Brain microvascular endothelial cell (primary cell): Measurements from ENCODE around the gene POLR3K.

Source experiments
- DNase-seq: peaks from one replicate; pipeline ENCODE4 v3.0.0-alpha.2; 2020
- H3K27ac ChIP-seq: fragments of 250-450 bp; sonication (Bioruptor Pico); 2 replicates; pipeline ENCODE4 v1.5.1; 2020; ENCODE audit warnings: mild to moderate bottlenecking, moderate library complexity
- H3K27me3 ChIP-seq: fragments of 250-450 bp; sonication (Bioruptor Pico); replicated peaks from 2 replicates; pipeline ENCODE4 v1.5.1; 2020; ENCODE audit warnings: mild to moderate bottlenecking
- H3K36me3 ChIP-seq: fragments of 250-450 bp; sonication (Bioruptor Pico); replicated peaks from 2 replicates; pipeline ENCODE4 v1.5.1; 2020; ENCODE audit warnings: mild to moderate bottlenecking
- H3K4me3 ChIP-seq: 2 replicates; pipeline ENCODE4 v1.5.1; 2011; ENCODE audit warnings: low read depth, mild to moderate bottlenecking, control low read depth, low read length, moderate library complexity
- in situ Hi-C: cut with HindIII; loops from 2 replicates; pipeline ENCODE4 v1.10.0; 2017; ENCODE audit warnings: low sequenced_read_pairs, low pct_ligation_motif_present
- TF ChIP-seq, protein P1 (sequence below): IDR thresholded peaks from 2 replicates; pipeline ENCODE4 v1.5.1; 2011; ENCODE audit warnings: low read depth, mild to moderate bottlenecking, moderate library complexity, low read length, control low read depth, inconsistent platforms; ENCODE audit errors: missing control alignments

Gene POLR3K

DNA sequence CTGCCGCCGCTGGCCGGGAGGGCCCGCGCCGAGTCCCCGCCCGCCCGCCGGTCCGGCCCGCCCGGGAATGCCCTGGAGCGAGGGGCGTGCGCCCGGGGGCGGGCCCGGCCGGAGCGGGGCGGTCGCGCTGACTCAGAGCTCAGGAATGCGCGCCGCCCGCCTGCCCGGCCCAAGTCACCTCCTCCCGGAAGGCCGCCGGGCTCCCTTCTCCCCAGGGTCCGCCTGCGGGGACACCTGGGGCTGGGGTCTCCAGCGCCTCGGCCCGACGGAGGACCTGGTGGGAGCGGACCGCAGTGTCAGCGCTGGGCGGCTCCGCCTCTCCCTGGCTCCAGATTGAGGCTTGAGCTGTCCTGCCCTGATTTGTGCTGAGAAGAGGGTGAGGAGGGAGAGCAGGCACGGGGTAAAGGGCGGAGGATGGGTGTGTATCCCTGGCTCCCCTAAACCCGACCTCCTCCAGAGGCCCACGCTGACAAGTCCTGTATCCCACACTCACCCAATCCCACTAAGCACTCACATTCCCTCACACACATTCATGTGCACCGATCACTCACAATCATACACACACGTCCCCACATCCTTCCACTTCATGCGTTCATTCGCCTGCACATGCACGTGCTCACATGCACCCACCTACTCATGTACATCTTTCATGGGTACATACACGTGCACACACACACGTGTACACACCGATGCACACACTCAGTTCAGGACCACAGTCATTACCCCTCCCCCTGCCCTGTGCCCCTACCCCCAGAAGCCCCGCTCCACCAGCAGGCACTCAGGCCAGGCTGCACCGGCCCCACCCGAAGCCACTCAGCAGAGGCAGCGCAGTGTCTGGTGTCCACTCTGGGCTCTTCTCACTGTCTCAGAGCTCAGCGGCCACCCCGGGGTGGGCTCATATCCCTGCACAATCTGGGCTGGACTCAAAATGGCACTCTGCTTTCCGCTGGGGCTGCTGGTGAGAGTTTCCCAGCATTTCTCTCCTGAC, 19.4 kb upstream of the POLR3K start, which contains the start of gene RHBDF1:
Gene RHBDF1 (minus strand): TSS at position 71 of the 988 bp plus-strand sequence. CDS start 7,616 bp downstream, outside the sequence.
- in situ Hi-C loops: no loop called here
- Histone ChIP-seq H3K27ac (peak within 1 kb of the TSS; percentile 50), H3K36me3 (no peaks in the 10 kb centered on the region), H3K27me3 (no peaks in the 10 kb centered on the region), H3K4me3 (peak within 1 kb of the TSS; percentile 75)
- DNase-seq: no peak
- TF ChIP-seq, protein P1, sequence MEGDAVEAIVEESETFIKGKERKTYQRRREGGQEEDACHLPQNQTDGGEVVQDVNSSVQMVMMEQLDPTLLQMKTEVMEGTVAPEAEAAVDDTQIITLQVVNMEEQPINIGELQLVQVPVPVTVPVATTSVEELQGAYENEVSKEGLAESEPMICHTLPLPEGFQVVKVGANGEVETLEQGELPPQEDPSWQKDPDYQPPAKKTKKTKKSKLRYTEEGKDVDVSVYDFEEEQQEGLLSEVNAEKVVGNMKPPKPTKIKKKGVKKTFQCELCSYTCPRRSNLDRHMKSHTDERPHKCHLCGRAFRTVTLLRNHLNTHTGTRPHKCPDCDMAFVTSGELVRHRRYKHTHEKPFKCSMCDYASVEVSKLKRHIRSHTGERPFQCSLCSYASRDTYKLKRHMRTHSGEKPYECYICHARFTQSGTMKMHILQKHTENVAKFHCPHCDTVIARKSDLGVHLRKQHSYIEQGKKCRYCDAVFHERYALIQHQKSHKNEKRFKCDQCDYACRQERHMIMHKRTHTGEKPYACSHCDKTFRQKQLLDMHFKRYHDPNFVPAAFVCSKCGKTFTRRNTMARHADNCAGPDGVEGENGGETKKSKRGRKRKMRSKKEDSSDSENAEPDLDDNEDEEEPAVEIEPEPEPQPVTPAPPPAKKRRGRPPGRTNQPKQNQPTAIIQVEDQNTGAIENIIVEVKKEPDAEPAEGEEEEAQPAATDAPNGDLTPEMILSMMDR: no peak

DNA sequence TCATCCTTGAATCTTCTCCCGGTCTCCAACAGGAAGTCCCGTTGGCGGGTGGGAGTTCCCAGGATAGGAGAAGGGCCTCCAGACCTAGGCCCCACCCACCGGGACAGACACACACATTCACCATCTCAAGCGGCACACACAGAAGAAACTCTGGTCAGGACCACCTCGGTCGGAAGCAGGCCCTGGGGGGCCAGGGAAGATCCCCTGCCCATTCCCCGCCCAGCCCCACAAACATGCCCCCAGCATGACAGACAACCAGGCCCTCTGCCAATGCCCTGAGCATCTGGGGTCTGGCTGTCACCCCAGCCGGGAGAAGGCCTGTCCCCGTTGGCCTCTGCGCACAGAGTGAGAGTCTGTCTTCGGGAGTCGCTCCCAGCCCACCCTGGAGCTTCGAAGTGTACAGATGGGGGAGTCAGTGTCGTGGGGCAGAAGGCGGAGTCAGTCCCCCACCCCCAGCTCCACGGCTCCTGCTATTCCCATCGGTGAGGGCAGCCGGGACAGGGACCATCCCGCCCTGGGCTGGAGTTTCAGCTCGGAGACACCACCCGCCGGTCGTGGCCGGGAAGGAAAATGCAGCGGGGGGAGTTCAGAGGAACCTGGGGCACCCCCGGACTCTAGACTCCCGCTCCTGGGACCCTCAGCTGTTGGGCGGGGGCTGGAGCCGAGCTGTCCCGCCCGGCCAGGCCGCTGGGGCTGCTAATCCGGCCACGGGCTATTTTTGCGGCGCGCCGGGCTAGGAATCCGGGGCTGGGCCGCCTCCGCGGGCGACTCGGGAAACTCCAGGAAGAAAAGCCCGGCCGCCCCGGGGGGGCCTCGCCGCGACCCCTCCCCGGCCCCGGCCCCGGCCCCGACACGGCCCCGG, 18.4 kb upstream of the POLR3K start:
- H3K27ac ChIP-seq: peak overlapping the region; percentile 50
- no peaks in the 10 kb centered on the region for H3K27me3 ChIP-seq
- peak; percentile 54 for DNase-seq
- H3K4me3 ChIP-seq: peak overlapping the region; percentile 75
- in situ Hi-C loops: no loop called here
- TF ChIP-seq, protein P1: no peak
- H3K36me3 ChIP-seq: no peaks in the 10 kb centered on the region

DNA sequence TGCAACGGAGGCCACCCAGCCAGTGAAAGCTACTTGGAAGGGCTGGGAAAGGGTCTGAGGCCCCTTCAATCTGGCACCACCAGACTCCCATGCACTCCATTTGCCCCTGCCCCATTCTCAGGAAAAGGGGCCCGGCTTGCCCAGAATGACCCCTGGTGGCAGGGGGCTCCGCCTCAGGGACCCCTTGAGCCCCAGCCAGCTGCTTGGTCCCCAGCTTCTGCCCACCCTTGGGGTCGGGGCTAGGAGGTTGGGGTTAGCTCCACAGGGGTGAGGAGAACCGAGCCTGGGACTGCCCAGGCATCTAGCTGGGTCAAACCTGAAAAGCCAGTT, 17.8 kb upstream of the POLR3K start:
- in situ Hi-C loops: no loop called here
- Histone ChIP-seq H3K27ac (no peak overlapping the region), H3K27me3 (no peaks in the 10 kb centered on the region), H3K36me3 (no peaks in the 10 kb centered on the region), H3K4me3 (peak overlapping the region; percentile 75)
- TF ChIP-seq, protein P1: no peak
- no peak for DNase-seq

DNA sequence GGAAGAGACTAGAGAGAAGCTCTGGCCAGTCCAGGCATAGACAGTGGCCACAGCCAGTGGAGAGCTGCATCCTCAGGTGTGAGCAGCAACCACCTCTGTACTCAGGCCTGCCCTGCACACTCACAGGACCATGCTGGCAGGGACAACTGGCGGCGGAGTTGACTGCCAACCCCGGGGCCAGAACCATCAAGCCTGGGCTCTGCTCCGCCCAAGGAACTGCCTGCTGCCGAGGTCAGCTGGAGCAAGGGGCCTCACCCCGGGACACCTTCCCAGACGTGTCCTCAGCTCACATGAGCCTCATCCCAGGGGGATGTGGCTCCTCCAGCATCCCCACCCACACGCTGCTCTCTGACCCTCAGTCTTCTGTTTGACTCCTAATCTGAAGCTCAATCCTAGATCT, 15.8 kb upstream of the POLR3K start:
- Histone ChIP-seq H3K4me3 (no peak overlapping the region), H3K27me3 (no peaks in the 10 kb centered on the region), H3K36me3 (peaks cover 3% of the 10 kb centered on the region), H3K27ac (no peak overlapping the region)
- TF ChIP-seq, protein P1: no peak
- in situ Hi-C loops: no loop called here
- no peak for DNase-seq

DNA sequence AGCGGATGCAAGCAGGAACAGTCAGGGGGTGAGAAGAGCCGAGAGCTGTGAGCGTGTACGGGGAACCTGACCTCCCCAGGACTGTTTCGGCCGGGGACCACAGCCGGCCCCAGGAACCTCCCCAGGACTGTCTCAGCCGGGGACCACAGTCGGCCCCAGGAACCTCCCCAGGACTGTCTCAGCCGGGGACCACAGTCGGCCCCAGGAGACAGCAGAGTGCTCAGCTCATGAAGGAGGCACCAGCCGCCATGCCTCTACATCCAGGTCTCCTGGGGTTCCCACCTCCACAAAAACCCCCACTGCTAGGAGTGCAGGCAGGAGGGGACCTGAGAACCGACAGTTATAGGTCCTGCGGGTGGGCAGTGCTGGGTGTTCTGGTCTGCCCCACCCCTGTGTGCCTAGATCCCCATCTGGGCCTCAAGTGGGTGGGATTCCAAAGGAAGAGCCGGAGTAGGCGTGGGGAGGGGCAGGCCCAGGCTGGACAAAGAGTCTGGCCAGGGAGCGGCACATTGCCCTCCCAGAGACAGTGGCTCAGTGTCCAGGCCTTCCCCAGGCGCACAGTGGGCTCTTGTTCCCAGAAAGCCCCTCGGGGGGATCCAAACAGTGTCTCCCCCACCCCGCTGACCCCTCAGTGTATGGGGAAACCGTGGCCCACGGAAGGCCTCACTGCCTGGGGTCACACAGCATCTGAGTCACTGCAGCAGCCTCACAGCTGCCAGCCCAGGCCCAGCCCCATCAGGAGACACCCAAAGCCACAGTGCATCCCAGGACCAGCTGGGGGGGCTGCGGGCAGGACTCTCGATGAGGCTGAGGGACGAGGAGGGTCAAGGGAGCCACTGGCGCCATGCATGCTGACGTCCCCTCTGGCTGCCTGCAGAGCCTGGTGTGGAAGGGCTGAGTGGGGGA, 14.7 kb upstream of the POLR3K start:
- no peak for DNase-seq
- no peak overlapping the region for H3K4me3 ChIP-seq
- H3K27me3 ChIP-seq: no peaks in the 10 kb centered on the region
- TF ChIP-seq, protein P1: no peak
- no peak overlapping the region for H3K27ac ChIP-seq
- in situ Hi-C loops: no loop called here
- H3K36me3 ChIP-seq: peaks cover 12% of the 10 kb centered on the region
